Putamen (tissue), 1 donor: ENCODE results near the gene ZNF462.
A peak's percentile ranks its signal among the peaks of the same experiment; 100 is the strongest.
"Not testable (repeated sequence)": the region's sequence is repeated elsewhere in the genome, so short reads cannot be mapped to it uniquely, and the experiment has no call there.

ENCODE experiments used
- DNase-seq: peaks from one replicate; pipeline ENCODE4 v3.0.0-alpha.2; 2016; ENCODE audit warnings: low spot score

The ZNF462 gene, protein sequence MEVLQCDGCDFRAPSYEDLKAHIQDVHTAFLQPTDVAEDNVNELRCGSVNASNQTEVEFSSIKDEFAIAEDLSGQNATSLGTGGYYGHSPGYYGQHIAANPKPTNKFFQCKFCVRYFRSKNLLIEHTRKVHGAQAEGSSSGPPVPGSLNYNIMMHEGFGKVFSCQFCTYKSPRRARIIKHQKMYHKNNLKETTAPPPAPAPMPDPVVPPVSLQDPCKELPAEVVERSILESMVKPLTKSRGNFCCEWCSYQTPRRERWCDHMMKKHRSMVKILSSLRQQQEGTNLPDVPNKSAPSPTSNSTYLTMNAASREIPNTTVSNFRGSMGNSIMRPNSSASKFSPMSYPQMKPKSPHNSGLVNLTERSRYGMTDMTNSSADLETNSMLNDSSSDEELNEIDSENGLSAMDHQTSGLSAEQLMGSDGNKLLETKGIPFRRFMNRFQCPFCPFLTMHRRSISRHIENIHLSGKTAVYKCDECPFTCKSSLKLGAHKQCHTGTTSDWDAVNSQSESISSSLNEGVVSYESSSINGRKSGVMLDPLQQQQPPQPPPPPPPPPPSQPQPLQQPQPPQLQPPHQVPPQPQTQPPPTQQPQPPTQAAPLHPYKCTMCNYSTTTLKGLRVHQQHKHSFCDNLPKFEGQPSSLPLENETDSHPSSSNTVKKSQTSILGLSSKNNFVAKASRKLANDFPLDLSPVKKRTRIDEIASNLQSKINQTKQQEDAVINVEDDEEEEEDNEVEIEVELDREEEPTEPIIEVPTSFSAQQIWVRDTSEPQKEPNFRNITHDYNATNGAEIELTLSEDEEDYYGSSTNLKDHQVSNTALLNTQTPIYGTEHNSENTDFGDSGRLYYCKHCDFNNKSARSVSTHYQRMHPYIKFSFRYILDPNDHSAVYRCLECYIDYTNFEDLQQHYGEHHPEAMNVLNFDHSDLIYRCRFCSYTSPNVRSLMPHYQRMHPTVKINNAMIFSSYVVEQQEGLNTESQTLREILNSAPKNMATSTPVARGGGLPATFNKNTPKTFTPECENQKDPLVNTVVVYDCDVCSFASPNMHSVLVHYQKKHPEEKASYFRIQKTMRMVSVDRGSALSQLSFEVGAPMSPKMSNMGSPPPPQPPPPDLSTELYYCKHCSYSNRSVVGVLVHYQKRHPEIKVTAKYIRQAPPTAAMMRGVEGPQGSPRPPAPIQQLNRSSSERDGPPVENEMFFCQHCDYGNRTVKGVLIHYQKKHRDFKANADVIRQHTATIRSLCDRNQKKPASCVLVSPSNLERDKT (N-terminal part only)

DNA sequence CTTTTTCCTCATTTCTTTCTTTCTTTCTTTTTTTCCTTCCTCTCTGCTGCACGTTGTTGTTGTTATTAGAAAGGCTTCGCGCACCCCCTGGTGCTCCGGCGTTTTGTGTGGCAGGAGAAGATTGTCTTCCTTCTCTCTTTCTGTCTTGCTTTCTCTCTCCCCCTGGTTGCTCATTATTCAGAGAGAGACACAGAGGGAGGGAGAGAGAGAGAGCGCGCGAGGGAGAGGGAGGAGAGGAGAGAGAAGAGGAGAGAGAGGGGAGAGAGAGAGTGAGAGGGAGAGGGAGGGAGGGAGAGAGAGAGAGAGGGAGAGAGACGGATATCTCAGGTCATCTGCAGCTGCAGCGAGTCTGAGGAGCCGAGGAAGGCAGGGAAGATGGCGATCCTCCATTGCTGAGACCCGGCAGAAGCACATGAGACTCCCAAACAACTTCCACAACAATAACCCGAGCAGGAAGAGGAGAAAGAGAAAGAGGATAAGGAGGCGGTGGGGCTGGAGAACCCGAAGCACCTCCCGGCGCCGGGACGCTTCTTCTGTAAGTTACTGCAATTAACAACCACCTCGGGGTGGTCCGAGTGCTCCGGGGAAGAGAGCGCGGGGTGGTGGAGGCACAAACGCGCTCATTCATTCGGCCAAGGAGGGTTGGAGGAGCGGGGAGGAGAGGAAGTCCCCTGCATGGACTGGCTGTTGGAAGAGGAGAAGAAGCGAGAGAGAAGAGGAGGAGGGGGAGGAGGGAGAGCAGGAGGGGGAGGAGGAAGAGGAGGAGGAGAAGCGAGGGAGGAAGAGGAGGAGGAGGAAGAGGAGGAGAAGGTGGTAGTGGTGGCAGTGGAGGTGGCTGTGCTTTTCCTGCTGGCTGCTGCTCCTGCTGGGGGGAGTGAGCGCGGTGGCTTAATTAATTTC lies at the start of gene ZNF462:
TSS of gene ZNF462 (plus strand) at position 346 of the 900 bp plus-strand sequence. CDS start 60,218 bp downstream, outside the sequence.
- peak; percentile 82 for DNase-seq

DNA sequence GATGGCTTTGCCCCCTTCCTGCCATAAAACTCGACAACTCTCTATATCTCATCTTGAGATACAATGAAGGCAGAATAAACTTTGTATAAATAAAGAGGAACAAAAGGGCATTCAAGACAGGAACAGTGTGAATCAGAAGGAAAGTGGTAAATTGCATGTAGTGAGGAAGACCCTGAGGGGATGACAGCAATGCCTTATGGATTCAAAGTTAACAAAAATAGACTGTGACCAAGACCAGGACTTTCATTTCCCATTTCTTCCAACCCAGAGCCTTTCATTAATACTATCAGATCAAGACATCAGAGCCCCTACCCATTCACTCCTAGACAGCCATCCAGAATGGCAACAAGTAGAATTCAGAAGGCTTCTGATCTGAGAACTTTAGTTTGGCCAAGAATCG lies 46.4 kb upstream of the ZNF462 start:
- no peak for DNase-seq

DNA sequence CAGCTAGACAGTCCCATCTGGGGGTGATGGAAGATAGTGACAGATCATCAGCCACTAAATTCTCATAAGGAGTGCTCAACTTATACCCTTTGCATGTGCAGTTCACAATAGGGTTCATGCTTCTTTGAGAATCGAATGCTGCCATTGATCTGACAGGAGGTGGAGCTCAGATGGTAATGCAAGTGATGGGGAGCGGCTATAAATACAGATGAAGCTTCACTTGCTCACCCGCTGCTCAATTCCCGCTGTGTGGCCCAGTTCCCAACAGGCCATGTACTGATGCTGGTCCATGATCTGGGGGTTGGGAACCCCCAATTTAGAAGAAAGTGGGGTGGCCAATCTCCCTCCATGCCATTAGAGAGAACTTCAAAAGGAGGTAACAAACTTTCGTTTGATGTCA lies 44.9 kb upstream of the ZNF462 start:
- no peak for DNase-seq

DNA sequence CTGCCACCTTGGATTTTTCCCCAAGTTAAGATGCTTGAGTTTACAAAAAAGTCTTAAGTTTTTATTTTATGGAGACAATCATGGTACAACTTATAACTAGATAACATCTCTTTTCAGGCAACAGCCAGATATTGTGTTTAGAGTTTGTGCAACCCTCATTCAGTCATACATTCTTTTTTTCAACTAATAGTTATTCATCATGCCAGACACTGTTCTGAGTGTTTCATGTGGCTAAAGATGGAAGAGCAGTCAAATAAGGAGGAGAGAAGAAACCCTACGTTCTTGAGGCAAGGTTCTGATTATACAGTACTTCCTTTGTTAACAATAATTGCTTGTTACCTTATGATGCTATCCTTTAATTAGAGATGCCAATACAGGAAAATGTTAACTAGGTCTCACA lies 42.1 kb upstream of the ZNF462 start:
- DNase-seq, result no peak

DNA sequence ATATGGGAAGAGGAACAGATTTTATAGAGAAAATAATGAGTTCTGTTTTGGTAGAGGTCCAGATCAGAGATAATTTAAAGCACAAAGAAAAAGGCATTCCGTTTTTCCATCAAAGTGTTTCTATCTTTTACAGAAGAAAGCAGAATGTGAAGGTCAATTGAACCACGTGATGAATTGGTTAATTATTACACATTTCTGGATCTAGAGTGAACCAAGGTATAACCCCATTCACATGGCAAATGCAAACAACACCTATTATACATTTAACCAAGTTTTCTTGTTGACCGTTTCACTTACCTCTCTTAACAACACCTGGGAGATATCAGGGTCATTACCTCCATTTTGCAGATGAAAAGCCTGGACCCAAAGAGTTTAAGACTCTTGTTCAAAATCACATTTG lies 34.9 kb upstream of the ZNF462 start:
- no peak for DNase-seq

DNA sequence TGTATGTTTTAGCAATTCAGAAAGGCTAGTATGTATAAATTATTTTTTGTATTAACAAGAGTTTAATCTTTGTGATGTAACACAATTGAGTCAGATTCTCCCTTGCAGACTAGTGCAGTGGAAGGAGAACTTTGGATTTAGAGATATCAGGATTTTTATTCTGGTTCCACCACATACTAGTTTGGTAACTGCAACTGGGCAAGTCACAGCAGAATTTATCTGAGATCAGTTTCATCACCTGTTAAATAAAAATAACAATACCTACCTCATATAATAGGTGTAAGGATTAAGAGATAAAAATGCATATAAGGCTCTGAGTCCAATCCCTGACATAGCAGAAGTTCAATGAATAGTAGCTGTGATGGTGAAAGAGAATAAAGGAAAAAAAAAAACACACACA lies 34.0 kb upstream of the ZNF462 start:
- no peak for DNase-seq

DNA sequence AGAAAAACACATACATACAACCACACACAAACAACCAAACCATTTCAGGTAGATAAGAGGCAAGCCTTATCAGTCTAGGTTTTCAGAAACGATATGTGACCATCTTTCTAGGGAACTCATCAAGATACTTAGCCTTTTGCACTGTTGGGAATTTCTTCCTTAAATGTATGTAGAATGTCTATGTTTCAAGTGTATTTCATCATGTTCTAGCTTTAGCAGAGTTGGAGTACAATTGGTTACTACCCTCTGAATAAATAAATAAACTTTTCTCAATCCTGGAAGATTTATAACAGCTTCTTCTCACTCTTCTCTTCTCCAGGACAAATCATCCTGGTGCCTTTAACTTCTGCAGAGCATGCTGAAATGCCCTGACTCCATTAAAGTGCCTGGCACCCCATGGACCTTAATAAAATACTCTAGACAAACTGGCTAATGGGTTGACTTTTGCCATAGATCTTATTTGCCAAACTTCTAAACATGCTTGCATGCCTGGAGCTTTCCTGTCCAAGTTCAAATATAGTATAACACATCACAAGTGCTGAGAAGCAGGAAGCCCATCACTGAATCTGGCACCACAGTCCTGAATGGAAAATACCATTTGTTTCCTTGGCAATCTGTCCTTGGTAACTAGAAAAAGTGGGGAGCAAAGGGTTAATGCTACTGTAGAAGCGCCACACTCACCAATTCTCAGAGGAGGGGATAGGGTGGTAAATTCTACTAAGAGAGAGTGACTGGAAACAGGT lies 33.1 kb upstream of the ZNF462 start:
- no peak for DNase-seq

DNA sequence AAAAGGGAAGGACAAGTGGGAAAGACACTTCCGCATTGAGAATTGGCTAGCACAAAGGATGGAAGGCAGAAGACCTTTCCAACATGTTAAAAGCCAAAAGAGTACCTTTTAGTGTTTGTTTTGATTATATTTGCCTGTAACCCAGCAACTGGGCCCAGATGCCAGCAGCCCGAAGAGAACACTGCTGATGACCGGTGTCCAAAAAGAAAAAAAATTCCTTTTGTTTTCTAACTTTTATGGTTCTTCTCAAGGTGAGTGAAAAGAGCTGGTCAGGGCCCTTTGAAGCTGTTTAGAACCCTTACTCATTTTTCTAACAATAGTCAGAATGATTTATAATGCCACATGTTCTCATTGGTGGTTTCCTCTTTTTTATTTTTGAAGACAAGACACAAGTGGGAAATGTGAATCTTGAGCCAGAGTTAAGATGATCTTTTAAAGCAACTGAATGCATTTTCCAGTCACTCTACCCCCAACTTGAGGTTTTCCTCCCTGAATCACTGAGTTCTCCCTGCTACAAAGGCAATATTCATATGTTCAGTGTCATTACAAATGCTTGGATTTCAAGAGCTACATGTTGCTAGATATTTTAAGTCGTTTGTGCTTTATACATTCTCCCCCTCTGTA lies 32.3 kb upstream of the ZNF462 start:
- DNase-seq, result no peak

DNA sequence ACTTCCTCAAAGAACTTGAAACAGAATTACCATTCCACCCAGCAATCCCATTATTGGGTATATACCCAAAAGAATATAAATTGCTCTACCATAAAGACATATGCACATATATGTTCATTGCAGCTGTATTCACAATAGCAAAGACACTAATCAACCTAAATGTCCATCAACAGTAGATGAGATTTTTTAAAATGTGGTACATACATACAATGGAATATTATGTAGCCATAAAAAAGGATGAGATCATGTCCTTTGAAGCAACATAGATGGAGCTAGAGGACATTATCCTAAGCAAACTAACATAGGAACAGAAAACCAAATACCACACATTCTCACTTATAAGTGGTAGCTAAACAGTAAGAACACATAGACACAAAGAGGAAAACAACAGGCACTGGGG lies 28.1 kb upstream of the ZNF462 start:
- no peak for DNase-seq

DNA sequence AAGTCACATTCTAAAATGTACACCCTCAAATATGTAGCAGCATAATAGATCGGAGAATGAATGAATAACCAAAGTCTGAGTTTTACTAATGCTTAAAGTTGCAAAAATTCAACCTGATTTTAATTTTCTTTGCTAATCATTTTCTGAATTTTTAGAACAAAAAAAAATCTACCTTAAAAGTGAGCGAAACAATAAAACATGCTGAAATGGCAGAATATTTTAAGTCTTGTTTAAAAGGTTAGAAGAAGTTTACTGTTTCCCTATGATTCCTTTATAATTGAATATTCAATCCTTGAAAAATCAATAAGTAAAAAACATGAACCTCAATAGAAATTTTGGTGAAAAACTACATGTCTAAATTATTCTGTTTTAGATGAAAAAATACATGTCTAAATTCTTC lies 27.1 kb upstream of the ZNF462 start:
- no peak for DNase-seq

DNA sequence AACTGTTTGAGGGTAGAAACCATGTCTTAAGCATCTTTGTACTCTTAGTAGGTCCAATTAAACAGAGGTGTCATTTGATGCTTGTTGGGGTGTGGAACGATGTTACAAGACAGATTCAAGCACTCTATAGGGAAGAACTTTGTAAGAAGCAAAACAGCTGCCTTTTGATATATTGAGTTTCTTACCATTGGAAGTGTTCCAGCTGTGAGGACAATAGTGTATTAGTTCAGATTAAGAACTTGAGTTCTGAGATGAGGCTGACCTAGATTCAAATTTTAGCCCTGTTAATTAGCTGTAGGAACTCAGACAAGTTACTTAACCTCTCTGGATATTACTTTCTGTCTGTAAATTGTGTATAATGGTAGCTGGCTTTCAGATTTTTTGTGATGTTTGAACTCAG lies 19.6 kb upstream of the ZNF462 start:
- no peak for DNase-seq

DNA sequence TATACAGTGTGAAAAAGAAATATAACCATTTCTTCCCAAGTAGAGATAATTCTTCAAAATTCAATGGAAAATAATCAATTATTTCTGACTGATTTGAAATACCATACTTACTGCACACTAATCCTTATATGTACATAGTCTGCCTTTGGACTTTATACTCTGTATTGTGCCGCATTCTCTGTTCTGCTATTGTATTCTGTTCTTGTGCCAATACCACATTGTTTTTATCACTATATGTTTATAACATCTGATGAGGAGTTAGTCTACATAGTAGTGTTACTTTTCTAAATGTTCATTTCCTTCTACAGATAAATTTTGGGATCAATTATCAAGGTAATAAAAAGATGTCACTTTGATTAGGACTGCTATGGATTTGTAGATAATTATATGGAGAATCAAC lies 16.7 kb upstream of the ZNF462 start:
- no peak for DNase-seq

DNA sequence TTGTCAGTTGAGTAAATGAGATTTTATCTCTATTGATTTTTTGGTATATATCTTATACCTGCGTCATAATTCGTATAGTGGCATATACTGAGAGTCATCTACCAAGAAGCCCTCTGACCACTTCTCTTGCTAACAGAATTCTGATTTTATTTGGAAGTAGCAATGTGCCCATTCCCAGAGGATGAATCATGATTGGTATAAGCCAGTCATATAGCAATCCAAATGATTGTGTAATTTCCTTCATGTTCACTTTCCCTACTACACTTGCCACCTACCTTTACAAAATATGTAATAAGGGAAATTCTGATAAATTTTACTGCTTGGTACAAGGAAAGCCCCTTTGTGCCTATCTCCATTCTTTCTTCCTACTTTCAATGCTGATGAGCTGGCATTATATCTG lies 16.1 kb upstream of the ZNF462 start:
- no peak for DNase-seq

DNA sequence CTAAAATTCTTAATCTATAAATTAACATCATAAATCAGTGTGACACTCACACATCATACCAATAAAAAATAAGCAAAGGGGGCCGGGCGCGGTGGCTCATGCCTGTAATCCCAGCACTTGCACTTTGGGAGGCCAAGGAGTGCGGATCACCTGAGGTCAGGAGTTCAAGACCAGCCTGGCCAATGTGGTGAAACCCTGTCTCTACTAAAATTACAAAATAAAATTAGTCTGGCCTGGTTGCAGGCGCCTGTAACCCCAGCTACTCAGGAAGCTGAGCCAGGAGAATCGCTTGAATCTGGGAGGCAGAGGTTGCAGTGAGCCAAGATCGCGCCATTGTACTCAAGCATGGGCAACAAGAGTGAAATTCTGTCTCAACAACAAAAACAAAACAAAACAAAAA lies 11.3 kb upstream of the ZNF462 start:
- DNase-seq, result not testable (repeated sequence)

DNA sequence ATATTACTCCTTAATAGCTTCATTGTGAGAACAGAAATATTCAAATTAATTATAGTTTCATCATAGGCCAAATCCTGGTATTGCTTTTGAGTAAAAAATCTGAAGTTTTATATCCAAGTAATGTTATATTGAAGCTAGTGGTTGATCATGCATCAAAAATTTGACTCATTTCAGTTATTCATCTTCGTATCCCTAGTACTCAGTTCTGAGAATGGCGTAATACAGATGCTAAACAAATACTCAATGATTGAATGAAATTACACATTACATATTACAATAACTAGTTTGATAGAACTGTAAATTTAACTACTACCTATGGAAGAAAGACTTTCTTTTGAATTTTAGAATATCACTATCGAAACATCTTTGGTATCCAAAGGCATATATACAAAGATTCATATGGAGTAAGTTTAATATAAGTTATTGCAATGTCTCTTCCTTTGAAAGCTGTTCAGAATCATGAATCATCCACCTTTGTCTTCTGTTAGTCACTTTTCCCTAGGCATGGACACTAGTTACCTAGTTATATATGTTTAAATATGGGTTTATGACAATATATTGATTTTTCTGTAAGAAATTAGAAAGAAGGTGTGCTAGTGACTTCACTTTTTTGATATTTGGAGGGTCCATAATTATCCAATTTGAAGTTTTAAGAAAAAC lies 5.0 kb upstream of the ZNF462 start:
- no peak for DNase-seq

DNA sequence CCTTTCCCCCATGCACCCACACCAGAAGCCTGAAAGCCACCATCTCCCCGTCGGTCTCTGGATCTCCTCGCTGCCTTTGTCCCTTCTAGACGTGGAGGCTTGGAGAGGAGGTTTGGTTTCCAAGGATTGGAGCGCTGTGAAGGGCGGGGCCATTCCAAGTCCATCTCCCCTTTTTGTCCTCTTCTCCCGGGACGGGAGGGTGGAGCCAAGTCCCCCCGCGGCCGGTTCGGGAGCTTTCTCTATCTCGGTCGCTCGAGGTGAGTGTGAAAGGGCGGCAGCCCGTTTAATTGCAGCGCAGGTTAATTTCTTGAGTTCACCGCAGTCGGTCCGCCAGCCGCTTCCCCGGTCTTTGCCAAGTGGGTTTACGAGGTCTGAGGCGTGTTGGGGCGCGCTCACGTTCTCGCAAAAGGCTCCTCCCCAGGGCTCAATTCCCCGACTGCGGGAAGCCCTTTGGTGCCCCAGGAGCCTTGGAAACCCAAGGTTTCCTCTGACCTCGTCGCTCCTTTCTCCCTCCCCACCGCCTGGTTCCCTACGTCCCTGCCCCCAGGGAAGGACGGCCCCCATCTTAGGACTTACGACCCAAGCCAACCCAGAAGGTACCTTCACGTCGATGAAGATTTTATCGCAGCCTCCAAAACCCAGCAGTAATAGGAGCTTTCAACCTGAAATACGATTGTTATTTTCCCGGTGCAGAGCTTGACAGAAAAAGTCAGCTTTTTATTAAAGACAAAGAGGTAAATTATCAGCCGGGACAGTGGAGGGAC lies 2.8 kb upstream of the ZNF462 start:
- no peak for DNase-seq

DNA sequence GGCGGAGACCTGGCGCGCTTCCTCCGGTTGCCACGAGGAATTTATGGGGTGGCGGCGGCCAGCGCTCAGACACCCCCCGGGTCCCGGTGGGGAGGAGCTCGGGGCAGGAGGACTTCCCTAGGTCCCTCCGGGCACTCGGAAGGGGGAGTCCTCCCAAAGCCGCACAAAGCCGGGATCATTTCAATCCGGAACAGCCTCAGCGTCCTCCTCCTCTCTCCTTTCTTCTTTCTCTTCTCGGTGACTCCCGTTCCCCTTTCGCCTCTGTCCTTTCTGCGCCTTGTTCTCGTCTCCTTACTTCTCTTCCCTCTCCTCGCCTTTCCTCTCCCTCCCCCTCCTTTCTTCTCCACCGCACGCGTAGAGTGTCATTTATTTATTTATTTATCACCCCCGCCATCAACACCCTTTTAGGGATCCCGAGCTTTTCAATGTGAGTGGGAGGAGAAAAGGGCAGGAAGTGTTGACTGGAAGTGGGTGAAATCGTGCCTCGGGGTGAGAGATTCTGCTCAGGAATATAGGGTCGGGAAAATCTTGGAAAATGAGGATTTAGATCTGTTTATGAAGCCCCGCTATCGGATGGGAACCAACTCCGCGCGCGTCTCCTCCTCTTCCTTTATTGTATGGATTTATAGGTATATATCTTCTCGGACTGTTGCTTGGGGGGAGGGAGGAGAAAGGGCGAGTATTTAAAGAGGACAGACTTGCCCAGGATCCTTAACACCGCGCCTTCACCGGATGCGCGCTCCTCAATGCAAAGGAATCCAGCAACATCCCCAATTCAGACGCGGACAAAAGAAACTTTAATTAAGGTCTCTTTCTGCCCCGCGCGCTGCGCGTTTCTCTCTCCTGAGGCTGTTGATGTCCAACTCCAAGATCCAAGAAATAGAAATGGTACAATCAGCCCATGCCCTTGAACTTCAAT lies 2.0 kb upstream of the ZNF462 start:
- no peak for DNase-seq

DNA sequence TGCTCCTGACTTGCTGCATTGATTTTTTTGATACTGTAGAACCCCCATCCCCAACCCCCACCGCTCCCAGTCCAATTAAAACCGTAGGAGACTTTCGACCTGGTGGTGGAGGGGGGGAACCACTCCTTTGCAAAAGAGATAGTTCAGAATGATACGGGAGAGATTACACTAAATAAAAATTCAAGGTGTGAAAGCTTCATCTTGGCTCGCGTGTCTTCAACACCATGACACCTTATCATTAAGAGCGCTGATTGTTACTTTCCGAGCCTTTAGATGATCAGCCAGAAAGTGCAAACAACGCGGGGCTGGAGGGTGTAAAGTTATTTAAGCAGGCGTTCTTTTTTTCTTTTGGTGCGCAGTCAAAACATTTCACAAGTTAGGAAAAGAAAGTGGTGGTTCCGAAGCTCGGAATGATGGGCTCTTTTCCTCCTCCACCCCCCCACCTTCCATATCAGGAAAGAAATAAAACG lies 1.3 kb upstream of the ZNF462 start:
- no peak for DNase-seq
